Activated CD4-positive, alpha-beta T cell treated with anti-CD3 and anti-CD28 coated beads for 4 hours (primary cell): ENCODE measurements around the gene NECTIN3.
A peak's percentile ranks its signal among the peaks of the same experiment; 100 is the strongest.

Source experiments
- DNase-seq, 2 donors: peaks; one replicate each; pipeline ENCODE4 v3.0.0-alpha.2; 2020

NECTIN3 gene

DNA sequence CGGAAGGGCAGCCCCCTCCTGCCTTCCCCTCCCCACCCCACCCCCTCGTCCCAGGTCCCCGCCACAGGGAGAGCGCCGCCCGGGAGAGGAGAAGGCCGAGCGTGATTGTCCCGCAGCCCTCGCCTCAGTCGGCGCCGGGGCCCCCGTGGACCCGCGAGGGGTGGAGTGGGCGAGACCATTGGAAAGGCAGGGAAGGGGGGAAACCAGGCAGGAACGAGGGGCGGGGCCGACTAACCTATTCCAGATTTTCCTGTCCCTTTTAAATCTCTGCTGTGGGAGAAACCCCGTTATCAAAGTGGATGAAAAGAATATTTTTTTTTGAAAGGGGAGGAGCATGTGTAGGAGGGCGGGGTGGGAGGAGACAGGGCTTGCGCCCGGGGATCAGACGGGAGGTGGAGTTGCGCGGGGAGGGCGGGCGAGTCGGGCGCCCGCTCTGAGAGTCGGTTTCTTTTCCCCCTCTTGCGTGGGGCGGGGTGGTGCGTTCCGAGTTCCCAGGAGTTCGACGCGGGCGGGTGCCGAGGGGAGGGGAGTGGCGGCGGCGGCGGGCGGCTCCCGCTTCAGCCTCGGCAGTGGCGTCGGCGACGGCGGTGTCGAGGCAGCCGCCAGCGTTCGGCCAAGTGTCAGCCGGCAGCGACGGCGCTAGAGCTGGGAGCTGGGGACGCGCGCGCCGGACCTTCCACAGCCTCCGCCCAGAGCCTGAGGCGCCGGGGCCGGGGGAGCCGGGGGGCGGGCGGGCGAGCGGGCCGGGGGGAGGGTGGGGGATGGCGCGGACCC lies at the start of gene NECTIN3:
NECTIN3 (plus strand) TSS at position 560 of the 774 bp plus-strand sequence; CDS start at position 762, 202 bp downstream.
- DNase-seq, result peak; percentile 89 to 90

DNA sequence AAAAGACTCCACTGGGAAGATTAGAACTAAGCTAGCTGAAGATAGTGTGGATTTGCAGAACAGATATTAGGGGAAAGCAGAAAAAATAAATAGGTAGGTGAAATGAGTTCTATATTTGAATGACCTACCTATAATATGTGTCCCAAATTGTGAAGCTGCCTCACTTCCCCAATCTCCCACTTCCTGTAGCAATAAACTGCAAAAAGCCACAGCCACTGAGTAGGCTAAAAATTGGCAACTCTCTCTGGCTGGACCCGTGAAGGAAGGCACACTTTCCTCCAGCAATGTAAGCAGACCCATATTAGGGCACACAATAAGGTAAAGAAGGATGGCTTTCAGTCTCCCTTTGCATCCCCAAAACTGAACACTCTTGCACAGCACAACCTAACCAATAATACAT lies 43.7 kb upstream of the NECTIN3 start:
- DNase-seq, result no peak

- no peak for DNase-seq
These were observed 40.1 kb upstream of the NECTIN3 start for GRCh38 chr3:111031538-111031937.

DNA sequence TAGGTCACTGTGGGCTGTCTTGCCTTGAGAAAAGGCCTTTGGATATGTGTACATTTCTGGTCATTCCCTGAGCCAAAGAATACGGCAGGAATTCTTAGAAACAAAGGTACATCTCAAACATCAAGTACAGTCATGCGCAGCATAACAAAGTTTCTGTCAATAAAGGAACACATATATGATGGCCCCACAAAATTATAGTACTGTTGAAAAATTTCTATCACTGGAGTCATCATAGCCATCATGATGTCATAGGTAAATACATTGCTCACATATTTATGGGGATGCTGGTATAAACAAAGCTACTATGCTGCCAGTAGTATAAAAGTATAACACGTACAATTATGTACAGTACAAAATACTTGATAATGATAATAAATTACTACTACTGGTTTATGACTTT lies 38.9 kb upstream of the NECTIN3 start:
- DNase-seq, result no peak

DNA sequence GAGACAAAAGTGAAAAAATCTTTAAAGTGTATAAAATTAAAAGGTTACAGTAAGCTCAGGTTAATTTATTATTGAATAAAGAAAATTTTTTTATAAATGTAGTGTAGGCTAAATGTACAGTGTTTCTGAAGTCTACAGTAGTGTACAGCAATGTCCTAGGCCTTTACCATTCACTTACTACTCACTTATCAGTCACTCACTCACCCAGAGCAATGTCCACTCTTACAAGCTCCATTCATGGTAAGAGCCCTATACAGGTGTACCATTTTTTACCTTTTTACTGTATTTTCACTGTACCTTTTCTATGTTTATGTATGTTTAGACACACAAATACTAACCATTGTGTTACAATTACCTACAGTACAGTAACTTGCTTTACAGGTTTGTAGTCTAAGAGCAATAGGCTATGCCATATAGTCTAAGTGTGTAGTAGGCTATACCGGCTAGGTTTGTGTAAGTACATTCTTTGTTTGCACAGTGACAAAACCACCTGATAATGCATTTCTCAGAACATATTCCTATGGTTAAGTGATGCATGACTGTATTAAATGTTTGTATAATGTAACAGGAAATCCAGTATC lies 38.1 kb upstream of the NECTIN3 start:
- no peak for DNase-seq

DNA sequence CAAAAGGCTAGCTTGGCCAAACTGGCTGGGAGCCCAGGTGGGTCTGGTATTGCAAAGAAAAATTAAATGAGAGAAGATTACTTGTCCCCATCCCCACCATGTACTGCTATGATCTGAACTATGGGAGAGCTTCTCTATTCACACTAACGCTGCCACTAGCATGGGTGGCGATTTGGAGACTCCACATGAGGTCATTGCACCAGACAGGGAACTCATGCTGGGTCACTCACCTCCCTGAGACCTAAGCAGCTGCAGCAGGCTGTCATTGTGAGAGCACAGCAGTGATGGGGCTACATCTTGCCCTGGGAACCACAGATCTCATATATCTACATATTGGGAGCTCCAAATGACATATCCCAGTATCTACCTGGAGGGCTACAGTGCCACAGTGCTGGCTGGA lies 36.3 kb upstream of the NECTIN3 start:
- no peak for DNase-seq

DNA sequence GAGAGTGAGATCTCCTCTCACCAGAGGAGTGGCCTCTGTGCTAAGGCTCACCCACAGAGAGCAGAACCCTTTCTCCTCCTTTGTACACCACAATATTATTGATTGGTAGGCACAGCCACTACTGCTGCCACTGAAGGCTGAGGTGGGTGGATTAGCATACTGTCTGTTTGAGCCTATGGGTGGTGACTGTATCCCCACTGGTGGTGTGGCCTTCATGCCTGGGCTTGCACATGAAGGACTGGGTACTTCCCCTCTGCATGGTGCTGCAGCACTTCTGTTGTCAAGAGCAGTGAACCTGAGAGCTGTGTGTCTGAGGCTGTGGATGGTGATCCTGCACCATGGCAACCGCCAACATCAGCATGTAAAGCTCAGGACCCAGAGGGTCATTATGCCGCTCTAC lies 35.7 kb upstream of the NECTIN3 start:
- no peak for DNase-seq

- DNase-seq, result no peak
These were observed 30.7 kb upstream of the NECTIN3 start for GRCh38 chr3:111040959-111041358.

DNA sequence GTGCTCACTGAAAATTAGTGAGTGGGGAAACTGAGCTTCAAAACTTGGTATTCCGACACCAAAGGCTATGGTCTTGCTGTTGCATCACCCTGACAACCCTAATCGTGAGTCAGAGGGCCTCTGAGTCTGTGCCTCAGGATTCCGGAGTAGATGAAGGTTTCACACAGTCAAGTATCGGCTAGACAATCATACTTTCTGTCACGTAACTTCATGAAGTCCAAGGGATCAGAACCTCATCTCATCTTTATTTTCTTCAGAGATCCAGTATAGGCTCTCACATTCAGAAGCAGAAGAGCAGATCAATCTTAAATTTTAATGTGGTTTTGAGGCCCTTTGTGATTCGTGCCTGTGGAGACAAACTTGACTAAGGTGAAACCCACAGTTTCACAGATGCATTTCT lies 26.1 kb upstream of the NECTIN3 start:
- DNase-seq, result no peak

GRCh38 chr3:111047042-111047441 lies 24.6 kb upstream of the NECTIN3 start:
- DNase-seq, result no peak

DNA sequence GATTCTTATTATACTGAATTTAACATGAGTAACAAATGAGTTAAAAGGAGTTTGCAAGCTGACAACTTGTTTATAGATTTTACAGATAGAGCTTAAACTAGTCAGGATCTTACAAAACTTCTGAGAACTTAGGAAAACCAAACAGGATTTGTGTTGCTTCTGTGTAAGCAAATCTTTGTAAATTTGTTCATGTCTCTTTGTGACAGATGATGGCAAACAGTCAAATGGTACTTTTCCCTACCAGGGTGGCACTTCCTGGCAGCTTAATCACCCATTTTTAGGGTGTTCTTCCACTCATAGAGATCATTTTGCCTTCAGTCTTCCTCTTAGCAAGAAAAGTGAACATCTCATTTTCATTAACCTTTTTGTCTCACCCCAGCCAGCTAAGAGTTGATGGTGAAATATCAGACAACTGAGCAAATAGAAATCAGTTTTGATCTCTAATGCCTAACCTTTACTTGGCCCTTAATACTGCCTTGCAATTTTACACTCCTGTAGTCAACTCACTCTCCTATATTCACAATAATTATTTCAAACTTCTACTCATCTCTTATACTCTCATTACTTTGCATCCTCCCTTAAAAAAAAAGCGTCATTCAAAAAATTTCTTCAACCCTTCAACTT lies 23.7 kb upstream of the NECTIN3 start:
- no peak for DNase-seq

DNA sequence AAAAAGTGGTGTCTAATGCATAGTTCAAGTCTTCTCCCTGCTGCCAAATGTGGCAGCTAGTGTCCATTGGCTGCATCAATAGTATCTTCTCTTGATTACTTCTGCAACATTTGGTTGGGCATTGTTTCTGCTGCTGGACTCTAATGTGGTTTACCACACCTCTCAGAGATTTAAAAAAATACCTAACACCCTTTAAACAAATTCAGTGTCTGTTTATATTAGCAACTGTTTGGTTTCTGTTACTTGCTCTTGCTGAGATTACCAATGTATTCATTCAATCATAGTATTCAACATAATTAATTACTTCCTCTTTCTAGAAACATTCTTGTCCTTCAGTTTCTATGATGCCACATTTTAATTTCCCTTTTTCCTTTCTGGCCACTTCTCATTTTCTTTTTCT lies 20.3 kb upstream of the NECTIN3 start:
- no peak for DNase-seq

GRCh38 chr3:111068574-111068973 lies 3.0 kb upstream of the NECTIN3 start:
- DNase-seq, result no peak

DNA sequence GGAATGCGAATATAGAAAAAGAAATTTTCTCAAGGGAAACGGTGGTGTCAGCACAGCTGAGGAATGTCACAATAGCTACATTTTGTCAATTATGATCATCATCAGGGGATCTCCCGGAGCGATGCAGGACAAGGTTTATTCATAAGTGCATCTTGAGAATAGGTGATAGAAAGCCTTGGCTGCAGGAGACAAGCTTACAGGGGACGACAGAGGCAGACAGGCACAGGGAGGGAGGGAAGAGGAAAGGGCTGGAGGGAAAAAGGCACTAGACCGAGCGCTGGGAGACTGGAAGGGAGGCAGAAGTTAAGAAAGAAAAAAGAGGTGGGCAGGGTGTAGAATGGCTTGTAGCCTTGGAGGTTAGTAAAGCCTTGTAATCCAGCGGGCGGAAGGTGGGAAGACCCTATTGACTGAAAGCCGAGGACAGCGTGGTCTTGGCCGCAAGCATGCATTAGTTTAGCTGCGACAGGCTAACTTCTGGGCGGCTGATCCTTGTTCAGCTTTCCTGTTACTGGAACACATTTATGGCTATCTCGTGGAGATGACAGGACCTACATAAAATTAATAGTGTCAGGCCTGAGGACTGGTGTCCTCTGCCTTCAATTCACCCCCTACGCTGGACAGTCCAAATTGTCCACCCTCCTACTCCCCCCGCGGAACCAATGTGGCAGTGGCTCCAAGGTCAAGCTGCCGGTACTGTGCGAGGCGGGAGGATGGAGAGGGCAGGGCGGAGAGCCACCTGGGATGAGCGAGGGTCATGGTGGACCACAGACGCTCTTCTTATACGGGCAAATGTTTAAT lies 1.4 kb upstream of the NECTIN3 start:
- no peak for DNase-seq

GRCh38 chr3:111070772-111071256 lies 802 bp upstream of the NECTIN3 start:
- peak; percentile 5 to 22 for DNase-seq

GRCh38 chr3:111072031-111072921 lies 660 bp downstream of the NECTIN3 start:
- peak; percentile 16 for DNase-seq

DNA sequence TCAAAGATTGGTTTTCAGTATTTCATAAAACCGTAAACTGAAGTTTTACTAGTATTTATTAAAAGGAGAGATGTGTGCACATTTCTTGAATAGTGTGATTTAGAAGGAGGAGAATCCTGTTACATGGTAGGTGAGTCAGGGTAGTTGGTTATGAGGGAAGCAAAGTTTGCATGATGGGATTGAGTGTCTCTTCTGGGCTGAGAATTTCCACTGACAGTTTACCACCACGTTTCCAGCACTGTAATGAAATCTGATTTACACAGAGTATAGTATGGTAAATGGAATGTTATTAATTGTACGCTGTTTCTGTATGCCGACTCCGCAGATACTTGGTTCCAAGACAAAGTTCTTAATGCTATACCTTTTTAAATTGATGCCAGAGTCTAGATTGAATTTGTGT lies 1.6 kb downstream of the NECTIN3 start:
- no peak for DNase-seq

DNA sequence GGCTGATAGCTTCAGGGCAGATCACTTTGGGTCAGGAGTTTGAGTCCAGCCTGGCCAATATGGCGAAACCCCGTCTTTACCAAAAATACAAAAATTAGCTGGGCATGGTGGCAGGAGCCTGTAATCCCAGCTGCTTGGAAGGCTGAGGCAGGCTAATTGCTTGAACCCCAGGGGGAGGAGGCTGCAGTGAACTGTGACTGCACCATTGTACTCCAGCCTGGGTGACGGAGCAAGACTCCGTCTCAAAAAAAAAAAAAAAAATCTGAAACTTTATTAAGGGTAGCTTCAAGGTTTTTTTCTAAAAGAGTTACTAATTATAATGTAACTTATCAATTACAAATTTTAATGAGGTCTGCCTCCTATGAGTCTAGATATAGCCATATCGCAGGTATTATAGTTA lies 5.1 kb downstream of the NECTIN3 start:
- DNase-seq, result no peak

DNA sequence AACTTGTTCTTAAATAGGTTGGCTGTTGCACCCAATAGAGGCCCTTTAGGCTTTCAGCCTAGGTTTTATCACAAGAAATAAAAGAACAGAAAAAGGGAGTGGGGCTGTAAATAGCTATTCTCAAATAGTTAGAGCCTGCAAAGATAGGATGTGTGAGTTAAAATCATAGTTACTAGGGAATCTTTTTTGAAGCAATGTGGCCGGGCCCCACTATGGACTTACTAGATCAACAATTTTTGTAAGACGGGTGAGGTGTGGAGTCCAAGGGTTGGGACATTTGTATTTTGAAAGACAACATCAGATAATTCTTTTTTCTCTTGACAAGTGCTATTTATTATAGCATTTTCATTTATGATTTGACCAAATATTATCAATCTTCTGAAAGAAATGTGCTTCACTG lies 5.8 kb downstream of the NECTIN3 start:
- DNase-seq, result no peak

GRCh38 chr3:111080413-111080812 lies 8.8 kb downstream of the NECTIN3 start:
- DNase-seq, result no peak

GRCh38 chr3:111081008-111081545 lies 9.5 kb downstream of the NECTIN3 start:
- DNase-seq, result no peak

- DNase-seq, result no peak
These were observed 13.3 kb downstream of the NECTIN3 start for GRCh38 chr3:111084911-111085310.
